NCI-H524 treated with DMSO at 0.1 percent for 48 hours (cell line): ENCODE data around the gene FAM149B1.
A peak's percentile ranks its signal among the peaks of the same experiment; 100 is the strongest.
"Not testable (repeated sequence)": the region's sequence is repeated elsewhere in the genome, so short reads cannot be mapped to it uniquely, and the experiment has no call there.

Experiments
- DNase-seq: peaks from one replicate; lab custom pipeline; 2025; lab: John Stamatoyannopoulos, UW

FAM149B1 gene

DNA sequence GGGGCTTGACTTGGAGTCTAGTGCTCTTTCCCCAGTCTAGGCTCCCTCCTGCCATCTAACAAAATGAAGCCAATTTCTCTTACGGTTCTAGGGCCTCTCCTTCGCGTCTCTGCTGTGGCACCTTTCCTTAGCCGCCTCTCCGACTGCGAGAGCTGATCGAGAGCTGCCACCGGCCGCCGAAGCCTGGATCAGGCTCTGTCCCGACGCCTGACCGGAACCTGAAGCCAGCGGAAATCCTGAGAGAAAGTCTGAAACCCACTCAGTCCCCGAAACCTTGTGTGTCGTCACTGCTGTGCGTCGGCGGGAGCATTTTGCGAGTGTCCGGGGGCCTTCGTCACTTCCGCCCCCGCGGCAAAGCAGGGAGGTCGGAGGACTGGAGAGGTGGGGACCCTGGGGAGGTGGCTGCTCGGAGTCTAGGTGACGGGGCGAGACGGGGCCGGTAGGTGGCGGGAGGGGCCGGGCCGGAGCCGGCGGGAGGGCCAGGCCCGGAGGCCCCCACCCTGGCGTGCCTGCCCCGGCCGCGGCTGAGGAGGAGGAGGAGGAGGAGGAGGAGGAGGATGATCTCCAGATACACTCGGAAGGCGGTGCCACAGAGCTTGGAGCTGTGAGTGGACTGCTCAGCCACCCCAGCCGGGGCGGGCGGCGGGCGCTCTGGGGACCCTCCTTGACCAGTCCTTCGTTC lies at the start of gene FAM149B1, which contains the start of gene ECD:
TSS of gene FAM149B1 (plus strand) at position 337 of the 682 bp plus-strand sequence. CDS start at position 558, 221 bp downstream.
TSS of gene ECD (minus strand) at position 226 of the 682 bp plus-strand sequence. CDS start 4,071 bp downstream, outside the sequence.
- peak; percentile 6 for DNase-seq

DNA sequence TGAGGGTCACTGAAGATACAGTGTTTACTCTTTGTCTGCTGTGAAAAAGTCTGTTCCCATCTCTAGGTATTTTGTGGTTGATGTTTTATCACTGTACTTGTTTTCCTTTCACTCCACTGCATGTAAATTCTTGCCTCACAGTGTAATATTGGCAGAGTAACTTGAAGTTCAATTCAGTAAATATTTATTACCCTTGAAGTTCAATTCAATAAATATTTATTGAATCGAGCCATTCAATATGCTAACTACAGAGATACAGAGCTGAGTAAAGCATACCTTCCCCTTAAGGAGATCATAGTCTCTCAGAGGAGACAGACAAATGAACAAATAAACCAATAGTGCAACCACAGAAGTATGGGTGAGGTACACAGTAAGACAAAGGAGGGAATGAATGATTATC lies 48.5 kb upstream of the FAM149B1 start:
- no peak for DNase-seq

DNA sequence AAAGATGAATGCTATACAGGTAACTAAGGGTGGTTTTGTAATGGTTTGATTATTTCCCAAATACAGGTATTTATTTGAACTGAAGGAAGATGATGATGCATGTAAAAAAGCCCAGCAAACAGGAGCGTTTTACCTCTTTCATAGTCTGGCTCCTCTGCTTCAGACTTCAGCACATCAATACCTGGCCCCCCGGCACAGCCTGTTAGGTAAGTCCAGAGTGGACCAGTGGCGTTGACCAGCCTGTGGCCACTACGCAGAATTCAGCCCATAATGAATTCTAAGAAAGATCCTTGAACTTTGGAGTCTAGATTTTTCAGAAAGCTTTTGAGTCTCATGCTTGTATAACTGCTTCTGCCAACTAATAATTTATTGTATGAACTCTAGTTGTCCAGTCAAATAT lies 48.0 kb upstream of the FAM149B1 start:
- DNase-seq = no peak

DNA sequence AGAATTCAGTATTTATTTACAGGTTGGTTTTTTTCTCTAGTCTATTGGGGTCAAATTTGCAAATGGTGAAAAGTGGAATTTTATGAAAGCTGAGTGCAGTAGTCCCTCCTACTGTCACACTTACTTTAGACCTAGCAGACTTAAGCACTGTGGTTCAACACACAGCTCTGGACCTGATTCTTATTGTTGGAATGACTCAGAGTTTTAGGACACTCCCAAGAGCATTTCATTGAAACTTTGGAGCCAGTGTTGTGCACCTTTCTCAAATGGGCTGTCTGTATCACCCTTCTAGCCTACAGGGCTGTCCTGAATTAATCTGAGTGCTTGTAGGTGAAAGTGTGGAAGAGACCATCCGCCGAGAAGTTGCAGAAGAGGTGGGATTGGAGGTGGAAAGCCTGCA lies 41.6 kb upstream of the FAM149B1 start:
- DNase-seq = no peak

DNA sequence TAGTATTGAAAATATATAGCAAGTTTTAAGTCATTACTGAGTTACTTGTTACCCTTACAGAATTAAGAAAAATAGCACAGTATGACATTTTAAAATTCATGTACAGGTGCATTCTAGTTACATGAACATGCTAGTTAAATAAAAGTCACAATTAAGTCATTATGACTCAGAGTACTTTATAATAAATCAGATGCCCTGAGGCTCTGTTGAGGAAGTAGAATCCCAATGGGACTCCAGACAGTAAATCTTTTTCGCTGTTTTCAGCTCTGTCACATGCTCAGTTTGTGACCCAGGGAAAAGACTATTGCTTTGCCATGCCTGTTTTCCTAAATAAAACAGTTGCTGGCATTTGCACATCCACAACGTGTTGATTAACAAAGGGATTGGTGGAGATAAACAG lies 36.6 kb upstream of the FAM149B1 start:
- DNase-seq = no peak

DNA sequence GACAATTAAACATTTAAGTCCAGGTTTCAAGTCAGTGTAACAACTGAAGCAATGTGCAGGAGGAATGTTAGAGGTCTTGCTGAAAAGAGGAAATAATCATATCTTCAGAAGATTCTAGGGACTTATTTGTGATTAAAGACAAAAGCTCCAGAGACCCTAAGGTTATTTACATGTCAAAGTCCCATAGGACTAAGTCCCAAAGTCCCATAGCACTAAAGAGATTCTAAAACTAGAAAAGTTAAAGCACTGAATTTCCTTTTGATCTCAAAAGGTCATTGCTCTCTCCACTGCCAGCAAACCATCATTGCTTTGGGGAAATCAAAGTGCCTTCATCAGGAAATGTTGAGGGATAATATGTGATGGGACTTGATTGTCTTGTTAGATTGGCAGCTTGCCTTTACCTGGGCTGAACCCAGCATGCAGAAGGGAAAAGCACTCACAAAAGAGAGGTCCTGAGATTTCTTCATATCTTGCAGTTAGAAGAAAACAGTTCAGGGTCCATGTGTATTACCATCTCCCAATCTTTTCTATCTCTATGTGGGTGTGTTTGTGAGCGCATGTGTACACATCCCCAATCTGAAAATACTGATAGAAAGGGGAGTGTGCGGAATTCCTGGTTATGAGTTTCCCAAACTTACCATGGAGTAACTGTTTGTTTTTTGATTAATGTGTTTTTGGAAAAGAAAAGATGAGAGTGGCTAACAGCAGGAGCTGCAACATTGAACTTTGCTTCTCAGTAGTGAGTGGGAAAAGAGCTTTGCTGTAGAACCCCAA lies 35.8 kb upstream of the FAM149B1 start:
- DNase-seq = no peak

DNA sequence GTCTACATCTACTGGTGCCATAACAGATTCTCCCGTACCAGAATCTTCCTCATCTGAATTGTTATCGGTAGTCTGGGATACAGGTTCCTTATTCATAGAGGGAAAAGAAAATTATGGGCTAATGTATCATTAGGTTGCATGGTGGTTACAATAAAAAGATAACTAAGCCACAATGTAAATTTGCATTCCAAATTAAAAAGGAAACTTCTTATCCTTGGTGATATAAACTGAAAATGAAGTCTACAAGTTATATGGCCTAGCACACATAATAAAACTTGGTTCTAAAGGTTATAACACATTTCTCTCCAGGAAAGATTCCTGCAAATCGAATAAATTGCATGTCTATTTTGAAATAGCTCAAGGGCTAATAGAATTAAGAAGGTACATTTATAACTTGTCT lies 33.2 kb upstream of the FAM149B1 start:
- no peak for DNase-seq

DNA sequence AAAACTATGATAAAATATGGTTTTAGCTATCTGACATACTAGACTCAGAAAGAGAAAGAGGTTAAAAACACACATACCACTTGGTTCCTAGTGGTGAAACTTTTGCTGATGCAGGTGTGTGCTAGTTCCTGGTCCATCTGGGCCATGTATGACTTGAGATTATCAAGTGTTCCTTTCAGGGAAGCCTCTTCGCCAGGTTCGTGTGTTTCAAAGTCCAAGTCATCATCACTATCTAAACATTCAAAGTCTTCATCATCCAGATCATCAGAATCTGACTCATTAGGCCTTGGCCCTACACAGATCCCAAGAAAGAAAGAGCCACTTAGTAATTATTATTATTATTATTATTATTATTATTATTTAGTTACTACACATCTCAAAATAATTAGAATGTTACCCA lies 31.3 kb upstream of the FAM149B1 start:
- no peak for DNase-seq

DNA sequence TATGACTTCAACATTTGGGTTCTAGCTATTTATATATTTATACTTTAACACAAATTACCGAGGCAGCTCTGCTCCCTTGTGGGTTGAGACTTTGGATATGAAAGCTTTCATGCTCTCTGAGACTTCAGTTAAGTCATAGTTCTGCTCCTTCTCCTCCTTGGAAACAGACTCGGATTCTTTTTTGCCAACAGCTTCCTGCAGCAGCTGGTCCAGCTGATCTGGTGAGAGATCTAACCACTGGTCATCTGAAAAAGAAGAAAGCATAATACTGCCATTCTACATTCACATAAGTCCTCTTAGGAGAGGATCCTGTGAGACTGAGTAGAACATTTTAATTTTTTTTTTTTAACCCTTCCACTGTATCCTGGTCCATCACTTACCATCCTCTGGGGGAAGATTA lies 28.7 kb upstream of the FAM149B1 start:
- no peak for DNase-seq

DNA sequence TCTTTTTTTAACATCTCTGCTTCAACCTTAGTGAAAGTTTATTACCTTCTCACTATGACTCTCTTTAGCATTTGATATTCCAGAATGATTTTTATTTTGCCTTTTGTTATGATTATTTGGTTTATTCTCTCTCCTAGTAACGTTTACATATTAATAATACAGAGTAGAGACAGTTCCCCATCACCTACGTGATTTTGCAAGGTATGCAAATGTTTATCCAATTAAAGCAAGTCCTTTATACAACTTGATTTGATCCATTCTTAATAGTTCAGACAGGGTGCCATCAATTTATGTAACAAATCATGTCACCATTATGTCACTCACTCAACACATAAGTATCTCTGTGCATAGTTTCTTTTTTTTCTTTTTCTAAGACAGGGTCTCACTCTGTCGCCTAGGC lies 26.3 kb upstream of the FAM149B1 start:
- no peak for DNase-seq

DNA sequence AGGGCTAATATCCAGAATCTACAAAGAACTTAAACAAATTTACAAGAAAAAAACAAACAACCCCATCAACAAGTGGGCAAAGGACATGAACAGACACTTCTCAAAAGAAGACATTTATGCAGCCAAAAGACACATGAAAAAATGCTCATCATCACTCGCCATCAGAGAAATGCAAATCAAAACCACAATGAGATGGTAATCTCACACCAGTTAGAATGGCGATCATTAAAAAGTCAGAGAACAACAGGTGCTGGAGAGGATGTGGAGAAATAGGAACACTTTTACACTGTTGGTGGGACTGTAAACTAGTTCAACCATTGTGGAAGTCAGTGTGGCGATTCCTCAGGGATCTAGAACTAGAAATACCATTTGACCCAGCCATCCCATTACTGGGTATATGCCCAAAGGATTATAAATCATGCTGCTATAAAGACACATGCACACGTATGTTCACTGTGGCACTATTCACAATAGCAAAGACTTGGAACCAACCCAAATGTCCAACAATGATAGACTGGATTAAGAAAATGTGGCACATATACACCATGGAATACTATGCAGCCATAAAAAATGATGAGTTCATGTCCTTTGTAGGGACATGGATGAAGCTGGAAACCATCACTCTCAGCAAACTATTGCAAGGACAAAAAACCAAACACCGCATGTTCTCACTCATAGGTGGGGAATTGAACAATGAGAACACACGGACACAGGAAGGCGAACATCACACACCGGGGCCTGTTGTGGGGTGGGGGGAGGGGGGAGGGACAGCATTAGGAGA lies 17.1 kb upstream of the FAM149B1 start:
- DNase-seq = not testable (repeated sequence)

DNA sequence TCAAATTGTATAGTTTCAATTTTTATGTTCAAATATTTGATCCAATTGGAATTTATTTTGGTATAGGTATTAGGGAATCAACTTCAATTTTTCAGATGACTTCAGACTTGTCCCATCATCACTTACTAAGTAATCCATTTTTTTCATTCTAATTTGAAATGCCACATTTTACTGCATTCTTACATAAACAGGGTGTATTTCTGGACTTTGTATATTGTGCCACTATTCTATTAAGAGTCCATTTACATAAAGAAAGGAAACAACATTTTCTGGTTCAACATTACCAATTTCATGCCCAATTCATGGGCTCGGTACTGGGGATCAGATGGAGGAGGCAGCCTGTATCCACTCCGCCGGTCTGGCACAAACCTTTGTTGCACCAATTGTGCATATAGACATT lies 15.9 kb upstream of the FAM149B1 start:
- no peak for DNase-seq

DNA sequence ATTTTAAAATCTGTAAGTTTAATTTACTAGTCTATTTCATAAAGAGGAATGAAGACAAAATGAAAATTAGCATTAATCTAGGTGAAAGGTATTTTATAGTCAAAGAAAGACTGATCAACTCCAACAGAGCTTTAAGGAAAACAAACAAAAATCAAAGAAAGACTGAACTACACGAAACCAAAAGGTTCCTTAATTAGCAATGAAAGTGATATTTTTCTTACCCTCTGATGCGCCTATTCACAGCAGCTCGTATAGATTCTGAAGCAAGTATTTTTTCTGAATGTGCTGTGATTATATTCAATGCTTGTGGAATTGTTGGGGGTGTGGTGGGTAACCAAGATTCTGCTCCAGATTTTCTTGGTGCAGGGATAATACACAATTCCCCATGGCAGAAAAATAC lies 11.9 kb upstream of the FAM149B1 start:
- no peak for DNase-seq

DNA sequence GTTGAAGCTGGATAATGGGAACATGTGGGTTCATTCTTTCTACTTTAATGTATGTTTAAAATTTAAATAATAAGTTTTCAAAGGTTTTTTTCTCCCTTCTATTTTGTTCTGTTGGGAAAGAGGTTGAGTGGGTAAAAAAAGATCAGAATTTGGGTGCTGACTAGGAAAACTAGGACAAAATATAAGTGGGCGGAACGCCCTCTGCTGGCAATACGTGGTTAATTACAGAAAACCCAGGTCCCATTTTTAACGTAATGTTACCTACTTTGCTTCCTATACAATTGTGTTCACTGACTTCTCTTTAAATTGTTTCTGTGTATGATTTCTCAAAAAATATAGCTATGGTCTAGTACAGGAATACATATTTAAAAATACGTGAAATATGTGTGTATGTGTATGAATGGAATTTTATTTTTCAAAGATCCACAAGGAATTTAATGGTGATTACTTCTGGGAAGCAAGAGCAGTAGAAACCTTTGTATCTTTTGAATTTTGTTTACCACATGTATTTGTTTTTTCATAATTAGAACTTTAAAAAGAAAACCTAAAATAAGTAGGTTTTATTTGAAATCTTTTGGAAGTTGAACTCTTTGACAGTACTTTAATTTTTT lies 8.8 kb upstream of the FAM149B1 start:
- no peak for DNase-seq

DNA sequence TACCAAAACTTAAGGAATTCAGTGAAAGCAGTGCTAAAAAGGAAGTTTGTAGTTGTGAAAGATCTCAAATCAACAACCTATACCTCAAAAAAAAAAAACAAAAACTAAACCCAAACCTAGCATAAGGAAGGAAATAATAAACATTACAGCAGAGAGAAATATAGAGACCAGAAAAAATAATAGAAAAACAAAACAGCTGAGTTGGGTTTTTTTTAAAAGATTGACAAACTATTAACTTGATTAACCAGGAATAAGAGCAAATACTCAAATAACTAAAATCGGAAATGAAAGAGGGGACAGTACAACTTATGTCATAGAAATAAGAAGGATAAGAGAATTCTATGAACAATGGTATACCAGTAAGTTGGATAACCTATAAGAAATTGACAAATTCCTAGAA lies 6.8 kb upstream of the FAM149B1 start:
- DNase-seq = no peak

DNA sequence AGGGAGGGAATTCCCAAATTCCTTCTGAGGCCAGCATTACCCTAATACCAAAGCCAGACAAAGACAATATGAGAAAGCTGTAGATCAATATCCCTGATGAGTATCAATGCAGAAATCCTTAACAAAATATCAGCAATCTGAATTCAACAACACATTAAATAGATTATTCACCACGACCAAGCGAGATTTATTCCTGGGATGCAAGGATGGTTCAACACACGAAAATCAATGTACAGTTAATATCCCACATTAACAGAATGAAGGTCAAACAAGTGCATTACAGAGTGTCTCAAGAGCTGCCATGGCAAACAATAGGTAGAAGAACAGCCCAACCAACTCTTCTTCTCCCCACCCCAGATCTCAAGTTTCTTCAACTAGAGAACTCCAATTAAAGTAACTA lies 6.3 kb upstream of the FAM149B1 start:
- DNase-seq = no peak

DNA sequence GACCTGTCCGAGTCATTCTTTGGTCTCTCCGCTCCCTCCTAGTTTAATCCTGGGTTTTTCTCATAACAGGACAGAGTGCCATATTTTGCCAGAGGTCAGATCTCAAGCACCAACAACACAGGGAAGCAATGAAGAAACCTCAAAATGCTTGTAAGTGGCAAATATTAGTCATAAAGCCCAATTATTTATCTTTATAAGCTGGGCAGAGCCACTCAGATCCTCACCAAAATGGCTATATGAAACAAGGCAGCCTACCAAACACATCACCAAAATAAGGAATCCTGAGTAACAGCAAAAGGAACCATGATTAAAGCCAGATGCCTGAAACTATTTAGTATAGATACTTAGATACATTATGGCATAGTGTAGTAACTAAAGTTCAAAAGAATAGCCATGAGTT lies 4.8 kb upstream of the FAM149B1 start:
- DNase-seq = no peak

DNA sequence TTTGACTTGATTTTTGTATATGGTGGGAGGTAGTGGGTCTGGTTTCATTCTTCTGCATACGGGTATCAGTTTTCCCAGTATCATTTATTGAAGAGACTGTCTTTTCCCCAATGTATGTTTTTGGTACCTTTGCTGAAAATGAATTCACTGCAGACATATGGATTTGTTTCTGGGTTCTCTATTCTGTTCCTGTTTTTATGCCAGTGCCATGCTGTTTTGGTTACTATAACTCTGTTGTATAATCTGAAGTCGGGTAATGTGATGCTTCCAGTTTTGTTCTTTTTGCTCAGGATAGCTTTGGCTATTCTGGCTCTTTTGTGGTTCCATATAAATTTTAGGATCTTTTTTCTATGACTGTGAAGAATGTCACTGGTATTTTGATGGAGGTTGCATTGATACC lies 947 bp upstream of the FAM149B1 start:
- DNase-seq = no peak

DNA sequence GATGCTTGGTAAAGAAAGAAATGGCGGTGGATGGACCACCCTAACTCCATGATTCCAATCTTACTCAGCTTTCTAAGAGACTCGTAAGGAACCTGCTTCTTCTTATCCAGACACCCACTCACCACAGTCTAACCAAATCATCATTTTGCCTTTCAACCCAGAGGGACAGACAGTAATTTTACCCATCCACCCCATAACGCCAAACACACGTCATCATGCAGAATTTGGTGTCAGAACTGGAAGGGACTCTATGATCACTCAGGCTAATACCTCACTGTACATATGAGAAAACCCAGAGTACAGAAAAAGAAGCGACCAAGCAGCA lies 499 bp upstream of the FAM149B1 start:
- DNase-seq = no peak

DNA sequence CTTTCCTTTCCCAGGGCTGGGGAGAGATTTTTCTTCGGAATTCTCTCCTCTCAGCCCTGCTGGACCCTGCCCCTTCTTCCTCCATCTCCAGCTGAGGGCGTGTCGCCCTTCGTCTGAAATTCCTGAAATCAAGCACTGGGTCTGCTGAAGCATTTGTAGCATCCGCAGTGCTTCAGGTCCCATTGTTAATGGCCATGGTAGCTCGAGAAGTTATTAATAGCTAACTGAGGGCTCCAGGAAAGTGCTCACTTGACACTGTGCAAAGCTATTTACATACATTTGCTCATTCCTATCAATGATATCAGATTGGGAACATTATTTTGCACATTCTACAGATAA lies 515 bp downstream of the FAM149B1 start:
- no peak for DNase-seq

DNA sequence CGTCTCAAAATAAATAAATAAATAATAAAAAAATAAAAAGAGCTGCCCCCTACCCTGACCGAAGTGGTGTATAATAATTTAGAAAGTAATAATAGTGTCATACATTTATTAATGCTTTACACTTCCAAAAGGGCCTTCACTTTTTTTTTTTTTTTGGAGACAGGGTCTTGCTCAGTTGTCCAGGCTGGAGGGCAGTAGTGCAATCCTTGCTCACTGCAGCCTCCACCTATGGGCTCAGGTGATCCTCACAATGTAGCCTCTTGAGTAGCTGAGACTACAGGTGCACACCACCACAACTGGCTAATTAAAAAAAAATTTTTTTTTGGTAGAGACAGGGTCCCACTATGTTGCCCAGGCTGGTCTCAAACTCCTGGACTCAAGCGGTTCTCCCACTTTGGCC lies 1.4 kb downstream of the FAM149B1 start:
- no peak for DNase-seq

DNA sequence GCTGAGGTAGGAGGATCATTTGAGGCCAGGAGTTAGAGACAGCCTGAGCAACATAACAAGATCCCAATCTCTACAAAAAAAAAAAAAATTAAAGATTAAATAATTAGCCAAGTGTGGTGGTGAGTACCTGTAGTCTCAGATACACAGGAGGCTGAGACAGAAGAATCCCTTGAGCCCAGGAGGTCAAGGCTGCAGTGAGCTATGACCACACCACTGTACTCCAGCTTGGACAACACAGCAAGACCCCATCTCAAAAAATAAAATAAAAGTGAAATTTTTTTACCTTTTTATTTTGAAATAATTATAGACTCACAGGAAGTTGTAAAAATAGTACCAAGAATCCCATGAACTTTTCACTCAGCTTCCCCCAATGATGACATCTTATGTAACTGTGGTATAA lies 4.9 kb downstream of the FAM149B1 start:
- no peak for DNase-seq
